Vagina (tissue), 2 donors: ENCODE results near the gene SMURF2. TPM values are rescaled to one million over a fixed set of nuclear protein-coding genes. Genes with fewer than 3 reads are reported as not detected.

Experiments
- DNase-seq, 2 donors: peaks; one replicate each; pipeline ENCODE4 v3.0.0-alpha.2; 2017; ENCODE audit errors: extremely low spot score in 2 of 2
- H3K27ac ChIP-seq: fragments of 200-600 bp; sonication (generic); one replicate; pipeline ENCODE4 v1.5.1; 2019
- H3K27me3 ChIP-seq: fragments of 200-600 bp; sonication (generic); one replicate; pipeline ENCODE4 v1.5.1; 2019
- H3K36me3 ChIP-seq, 2 donors: fragments of 200-600 bp; sonication (generic); one replicate each; pipeline ENCODE4 v1.5.1; 2017 to 2019
- H3K4me1 ChIP-seq: fragments of 200-600 bp; sonication (generic); one replicate; pipeline ENCODE4 v1.5.1; 2019
- H3K4me3 ChIP-seq, 2 donors: fragments of 200-600 bp; sonication (generic); 1 replicate in 1 of 2; 2 replicates in 1 of 2; pipeline ENCODE4 v1.5.1; 2016 to 2019
- H3K9me3 ChIP-seq: fragments of 200-600 bp; sonication (generic); one replicate; pipeline ENCODE4 v1.5.1; 2019
- CTCF ChIP-seq, 3 experiments: fragments of 450-650 bp in 2 of 3; fragments of 200-600 bp in 1 of 3; sonication (generic) in 1 of 3; IDR thresholded peaks; one replicate each; pipeline ENCODE4 v1.5.1; 2017 to 2019; ENCODE audit warnings: antibody characterized with exemption in 3 of 3, mild to moderate bottlenecking in 2 of 3, moderate library complexity in 2 of 3
- POLR2A ChIP-seq, 2 donors: fragments of 450-650 bp; IDR thresholded peaks; one replicate each; pipeline ENCODE4 v1.6.1; 2017; ENCODE audit warnings: antibody characterized with exemption in 2 of 2, mild to moderate bottlenecking in 2 of 2, moderate library complexity in 2 of 2
- POLR2AphosphoS5 ChIP-seq, 2 donors: sonication (generic); formaldehyde crosslinking; IDR thresholded peaks; one replicate each; pipeline ENCODE4 v1.9.0; 2017; ENCODE audit warnings: antibody characterized with exemption in 2 of 2, mild to moderate bottlenecking in 2 of 2, low read depth in 1 of 2; ENCODE audit not compliant: insufficient read depth in 1 of 2
- intact Hi-C: fragments of 100-400 bp; cut with DNase I; formaldehyde crosslinking; loops from one replicate; pipeline ENCODE4 v1.15.1; 2023
- total RNA-seq: library from RNA; depleted of rRNA; stranded (reverse); fragments of >200 nt; gene quantifications from one replicate; pipeline ENCODE4 v1.2.3, GENCODE V29; 2016

The SMURF2 gene
- total RNA-seq, 1 donor from 2014 or later = 19.9 TPM

DNA sequence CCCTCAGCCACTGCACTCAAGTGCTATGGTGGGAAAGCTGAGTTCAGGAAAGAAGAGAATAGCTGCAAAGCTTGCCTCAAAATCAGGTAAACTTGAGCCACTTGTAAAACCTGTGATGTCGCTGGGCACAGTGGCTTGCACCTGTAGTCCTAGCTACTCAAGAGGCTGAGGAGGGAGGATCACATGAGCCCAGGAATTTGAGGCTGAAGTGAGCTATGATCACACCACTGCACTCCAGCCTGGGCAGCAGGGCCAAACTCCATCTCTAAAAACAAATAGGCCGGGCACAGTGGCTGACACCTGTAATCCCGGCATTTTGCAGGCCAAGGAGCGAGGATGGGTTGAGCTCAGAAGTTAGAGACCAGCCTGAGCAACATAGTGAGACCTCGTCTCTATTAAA lies 26.4 kb upstream of the SMURF2 start:
- Histone ChIP-seq H3K4me3 (no peak overlapping the region), H3K9me3 (no peaks in the 10 kb centered on the region), H3K27me3 (no peaks in the 10 kb centered on the region), H3K27ac (no peak overlapping the region), H3K36me3 (no peaks in the 10 kb centered on the region), H3K4me1 (no peaks in the 10 kb centered on the region)
- TF ChIP-seq CTCF (IDR thresholded peaks at IDR 0.05) = no peak
- TF ChIP-seq POLR2A (IDR thresholded peaks at IDR 0.05) = no peak
- no peak for TF ChIP-seq POLR2AphosphoS5 (IDR thresholded peaks at IDR 0.05; ENCODE audit: insufficient read depth in 1 of 2, low read depth in 1 of 2)
- no peak for DNase-seq
- intact Hi-C loops = no loop called here

GRCh38 chr17:64687961-64688360 lies 25.9 kb upstream of the SMURF2 start:
- H3K27ac ChIP-seq = no peak overlapping the region
- no peaks in the 10 kb centered on the region for H3K27me3 ChIP-seq
- H3K9me3 ChIP-seq = no peaks in the 10 kb centered on the region
- DNase-seq = no peak
- H3K36me3 ChIP-seq = no peaks in the 10 kb centered on the region
- no peak for TF ChIP-seq POLR2AphosphoS5 (IDR thresholded peaks at IDR 0.05; ENCODE audit: insufficient read depth in 1 of 2, low read depth in 1 of 2)
- TF ChIP-seq CTCF (IDR thresholded peaks at IDR 0.05) = no peak
- no peak for TF ChIP-seq POLR2A (IDR thresholded peaks at IDR 0.05)
- no peak overlapping the region for H3K4me3 ChIP-seq
- intact Hi-C loops = no loop called here
- no peaks in the 10 kb centered on the region for H3K4me1 ChIP-seq

GRCh38 chr17:64687376-64687775 lies 25.3 kb upstream of the SMURF2 start:
- DNase-seq = no peak
- no peaks in the 10 kb centered on the region for H3K36me3 ChIP-seq
- H3K4me1 ChIP-seq = no peaks in the 10 kb centered on the region
- H3K9me3 ChIP-seq = no peaks in the 10 kb centered on the region
- H3K27ac ChIP-seq = no peak overlapping the region
- intact Hi-C loops = no loop called here
- no peak overlapping the region for H3K4me3 ChIP-seq
- H3K27me3 ChIP-seq = no peaks in the 10 kb centered on the region
- TF ChIP-seq POLR2A (IDR thresholded peaks at IDR 0.05) (no peak), POLR2AphosphoS5 (IDR thresholded peaks at IDR 0.05; ENCODE audit: insufficient read depth in 1 of 2, low read depth in 1 of 2) (no peak), CTCF (IDR thresholded peaks at IDR 0.05) (no peak)

DNA sequence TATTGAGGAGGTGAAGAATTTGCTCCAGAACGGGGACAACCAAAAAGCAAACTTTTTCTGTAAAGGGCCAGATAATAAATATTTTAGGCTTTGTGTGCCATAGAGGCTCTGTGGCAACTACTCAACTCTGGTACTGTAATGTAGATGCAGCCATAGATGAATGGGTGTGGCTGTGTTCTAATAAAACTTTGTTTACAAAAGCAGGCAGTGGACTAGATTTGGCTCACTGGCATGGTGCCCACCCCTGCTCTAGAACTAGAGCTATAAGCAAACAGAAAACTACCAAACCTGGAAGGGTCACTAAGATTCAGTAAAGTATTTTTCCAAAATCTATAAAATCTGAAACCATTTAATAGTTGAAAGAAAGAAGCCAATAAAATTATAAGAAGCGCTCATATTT lies 24.6 kb upstream of the SMURF2 start:
- TF ChIP-seq POLR2AphosphoS5 (IDR thresholded peaks at IDR 0.05; ENCODE audit: insufficient read depth in 1 of 2, low read depth in 1 of 2) = no peak
- no peak for TF ChIP-seq CTCF (IDR thresholded peaks at IDR 0.05)
- no peak for TF ChIP-seq POLR2A (IDR thresholded peaks at IDR 0.05)
- no peaks in the 10 kb centered on the region for H3K9me3 ChIP-seq

GRCh38 chr17:64685705-64686104 lies 23.6 kb upstream of the SMURF2 start:
- no peak overlapping the region for H3K4me3 ChIP-seq
- no peaks in the 10 kb centered on the region for H3K9me3 ChIP-seq
- intact Hi-C loops = no loop called here
- no peak for DNase-seq
- no peaks in the 10 kb centered on the region for H3K4me1 ChIP-seq
- H3K36me3 ChIP-seq = no peaks in the 10 kb centered on the region
- H3K27me3 ChIP-seq = no peaks in the 10 kb centered on the region
- TF ChIP-seq POLR2A (IDR thresholded peaks at IDR 0.05) (no peak), POLR2AphosphoS5 (IDR thresholded peaks at IDR 0.05; ENCODE audit: insufficient read depth in 1 of 2, low read depth in 1 of 2) (no peak)
- no peak overlapping the region for H3K27ac ChIP-seq

More for the DNA sequence above, 24.6 kb upstream of the SMURF2 start:
- Histone ChIP-seq H3K4me3 (no peak overlapping the region), H3K36me3 (no peaks in the 10 kb centered on the region), H3K27ac (no peak overlapping the region), H3K4me1 (no peaks in the 10 kb centered on the region), H3K27me3 (no peaks in the 10 kb centered on the region)
- no peak for DNase-seq
- intact Hi-C loops = no loop called here
